Activated CD4-positive, alpha-beta T cell treated with anti-CD3 and anti-CD28 coated beads for 4 hours (primary cell): ENCODE measurements around the gene ABLIM1.

ENCODE experiments used
- DNase-seq, 2 donors: peaks; one replicate each; pipeline ENCODE4 v3.0.0-alpha.2; 2020

ABLIM1 gene

GRCh38 chr10:114437473-114438292 lies 220.4 kb downstream of the ABLIM1 start:
- no peak for DNase-seq

GRCh38 chr10:114436941-114437340 lies 221.1 kb downstream of the ABLIM1 start:
- DNase-seq, result no peak

DNA sequence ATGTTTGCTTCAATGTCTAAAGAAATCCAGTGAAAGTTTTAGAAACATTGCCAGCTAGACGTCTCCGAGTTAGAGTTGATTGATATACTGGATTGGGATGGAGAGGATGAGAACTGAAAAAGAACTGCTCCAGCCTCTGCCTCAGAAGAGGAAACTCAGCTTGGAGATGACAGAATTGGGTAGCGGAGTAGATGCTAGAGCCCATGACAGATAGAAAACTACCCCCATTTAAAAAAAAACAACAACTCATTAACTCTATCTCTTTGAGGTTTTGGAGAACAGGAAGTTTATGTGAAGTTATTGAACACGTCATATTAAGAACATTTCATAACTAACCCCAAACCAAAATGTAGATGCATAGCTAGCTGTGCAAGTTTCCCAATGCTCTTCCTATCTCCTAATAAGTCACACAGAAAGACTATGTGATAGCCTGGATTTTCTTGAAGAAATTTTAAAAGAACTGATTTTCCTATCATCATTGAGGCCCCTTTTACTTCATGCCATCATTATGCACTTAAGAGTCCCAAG lies 225.4 kb downstream of the ABLIM1 start:
- DNase-seq, result no peak

DNA sequence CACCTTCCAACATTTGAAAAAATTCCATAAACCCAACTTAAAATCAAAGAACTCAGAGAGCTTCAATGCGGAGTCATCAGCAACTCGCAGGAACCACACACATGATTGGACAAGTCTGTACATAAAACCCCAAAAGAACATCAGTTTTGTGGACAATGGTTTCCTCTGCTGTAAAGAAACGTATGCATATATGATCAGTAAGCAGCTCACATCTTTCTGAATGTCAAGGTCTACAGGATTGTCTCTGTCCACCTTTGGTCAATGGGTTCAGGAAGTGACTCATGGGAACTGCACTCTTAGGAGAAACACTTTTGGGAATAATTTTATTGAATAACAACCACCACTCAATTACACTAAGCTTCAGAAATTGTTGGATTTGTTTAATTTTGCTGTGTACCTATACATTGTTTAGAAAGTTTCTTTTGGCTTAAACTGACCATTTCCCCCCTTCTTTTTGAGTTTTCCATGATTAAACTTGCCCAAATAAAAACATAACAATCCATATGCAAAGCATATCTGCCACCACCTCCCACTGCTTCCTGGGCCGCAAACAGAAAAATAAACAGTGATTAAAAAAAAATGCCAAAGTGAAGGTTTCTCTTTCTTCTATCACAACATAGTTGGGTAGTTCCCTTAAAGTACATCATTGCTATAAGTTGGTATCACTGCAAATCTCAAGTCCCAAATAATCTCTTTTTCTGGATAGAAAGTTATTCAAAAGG lies 226.5 kb downstream of the ABLIM1 start:
- DNase-seq, result no peak

GRCh38 chr10:114430688-114431413 lies 227.2 kb downstream of the ABLIM1 start:
- no peak for DNase-seq

GRCh38 chr10:114429581-114430335 lies 228.3 kb downstream of the ABLIM1 start:
- DNase-seq, result no peak

GRCh38 chr10:114427124-114427852 lies 230.8 kb downstream of the ABLIM1 start:
- no peak for DNase-seq

GRCh38 chr10:114426476-114426875 lies 231.6 kb downstream of the ABLIM1 start:
- no peak for DNase-seq

DNA sequence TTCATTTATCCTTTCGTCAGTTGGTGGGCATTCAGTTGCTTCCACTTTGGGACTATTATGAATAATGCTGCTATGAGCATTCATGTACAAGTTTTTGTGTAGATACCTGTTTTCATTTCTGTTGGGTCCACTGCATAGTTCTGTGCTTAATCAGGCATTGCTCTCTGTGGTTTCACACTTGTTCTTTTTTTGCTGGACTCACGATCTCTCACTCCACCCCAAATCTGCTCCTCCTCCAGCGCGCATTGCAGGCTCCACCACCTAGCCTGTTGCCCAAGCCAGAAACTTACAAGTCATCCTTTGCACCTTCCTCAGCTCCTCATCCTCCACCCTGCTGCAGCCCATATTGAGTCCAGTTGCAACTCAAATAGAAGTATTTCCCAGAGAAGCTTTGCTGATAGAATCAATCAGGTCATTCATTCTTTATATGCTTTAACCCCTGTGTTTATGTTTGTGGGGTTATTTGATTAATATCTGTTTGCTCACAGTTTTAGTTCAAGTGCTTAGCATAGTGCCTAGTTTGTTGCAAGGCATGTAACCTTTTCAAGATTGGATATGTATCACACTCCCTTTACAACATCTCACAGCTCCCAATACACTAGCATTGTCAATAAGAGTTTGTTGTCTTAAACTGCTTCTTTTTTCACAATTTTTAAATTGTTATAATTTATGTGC lies 237.1 kb downstream of the ABLIM1 start:
- no peak for DNase-seq

- DNase-seq, result no peak
Measured at GRCh38 chr10:114418109-114418508, 240.0 kb downstream of the ABLIM1 start.

DNA sequence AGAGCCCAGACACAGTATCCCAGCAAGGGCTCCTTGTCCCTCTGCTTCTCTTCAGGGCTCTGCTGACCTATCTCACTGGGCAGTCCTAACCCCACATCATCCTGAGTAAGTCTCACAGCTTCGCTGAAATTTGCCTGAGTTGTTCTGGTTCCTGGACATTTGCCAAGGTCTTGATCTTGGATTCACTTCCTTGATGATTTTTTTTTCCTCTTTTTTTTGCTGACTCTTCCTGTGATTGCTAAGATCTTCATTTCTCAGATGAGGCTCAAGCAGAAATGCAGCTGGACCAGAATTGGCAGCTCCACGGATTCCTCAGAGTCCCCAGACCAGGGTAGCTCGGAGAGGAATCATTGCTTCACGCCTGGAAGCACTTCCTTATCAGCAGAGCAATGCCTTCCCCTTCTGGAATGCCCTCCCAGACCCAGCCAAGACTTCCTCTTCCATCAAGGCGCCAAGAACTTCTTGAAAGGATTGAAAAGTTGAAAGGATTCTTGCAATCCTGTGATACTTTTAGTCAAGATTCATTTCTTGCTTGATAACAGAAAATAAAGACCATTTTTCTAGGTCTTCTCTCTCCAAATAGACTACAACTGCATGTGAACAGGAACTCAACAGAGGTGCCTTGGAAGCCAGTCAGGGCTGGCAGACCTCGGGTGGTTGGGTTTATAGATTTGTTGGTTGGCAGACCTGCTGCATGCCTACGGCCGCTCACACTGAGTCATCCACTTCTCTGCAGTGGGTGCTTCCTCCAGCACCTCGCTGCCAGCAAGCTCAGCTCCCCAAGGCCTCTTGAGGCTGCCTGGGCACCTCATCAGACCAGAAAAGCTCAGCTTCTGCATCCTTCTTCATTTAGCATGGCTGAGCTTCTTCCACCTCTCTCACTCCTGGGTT lies 244.9 kb downstream of the ABLIM1 start:
- no peak for DNase-seq

GRCh38 chr10:114408968-114409444 lies 249.1 kb downstream of the ABLIM1 start:
- DNase-seq, result no peak

- DNase-seq, result no peak
Measured at GRCh38 chr10:114408112-114408967, 249.7 kb downstream of the ABLIM1 start.

DNA sequence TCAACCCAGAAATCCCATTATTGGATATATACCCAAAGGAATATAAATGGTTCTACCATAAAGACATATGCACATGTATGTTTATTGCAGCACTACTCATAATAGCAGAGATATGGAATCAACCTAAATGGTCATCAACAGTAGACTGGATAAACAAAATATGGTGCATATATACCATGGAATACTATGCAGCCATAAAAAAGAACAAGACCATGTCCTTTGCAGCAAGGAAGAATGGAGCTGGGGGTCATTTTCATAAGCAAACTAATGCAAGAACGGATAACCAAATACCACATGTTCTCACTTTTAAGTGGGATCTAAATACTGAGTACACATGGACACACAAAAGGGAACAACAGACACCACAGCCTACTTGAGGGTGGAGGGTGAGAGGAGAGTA lies 251.6 kb downstream of the ABLIM1 start:
- DNase-seq, result no peak

DNA sequence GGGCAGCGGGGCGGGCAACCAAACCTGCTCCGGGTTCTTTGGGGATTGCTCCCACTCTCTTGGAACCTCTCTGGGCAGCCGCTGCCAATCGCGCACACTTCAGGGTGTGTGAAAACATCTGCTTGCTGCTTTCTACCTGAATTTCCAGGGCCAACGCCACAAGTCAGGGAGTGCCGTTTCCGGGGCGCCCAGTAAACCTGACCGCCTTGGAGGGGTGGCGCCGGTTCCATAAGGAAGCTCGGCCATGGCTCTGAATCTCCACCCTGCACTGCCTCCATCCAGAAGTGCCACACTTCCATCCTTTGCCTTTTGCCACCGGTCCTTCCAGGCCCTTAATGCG lies 253.1 kb downstream of the ABLIM1 start:
- DNase-seq, result no peak

- no peak for DNase-seq
Measured at GRCh38 chr10:114404171-114405010, 253.7 kb downstream of the ABLIM1 start, which contains the start of gene AFAP1L2. Gene AFAP1L2 (minus strand): TSS chr10:114404502. CDS start chr10:114404455, 47 bp downstream.

DNA sequence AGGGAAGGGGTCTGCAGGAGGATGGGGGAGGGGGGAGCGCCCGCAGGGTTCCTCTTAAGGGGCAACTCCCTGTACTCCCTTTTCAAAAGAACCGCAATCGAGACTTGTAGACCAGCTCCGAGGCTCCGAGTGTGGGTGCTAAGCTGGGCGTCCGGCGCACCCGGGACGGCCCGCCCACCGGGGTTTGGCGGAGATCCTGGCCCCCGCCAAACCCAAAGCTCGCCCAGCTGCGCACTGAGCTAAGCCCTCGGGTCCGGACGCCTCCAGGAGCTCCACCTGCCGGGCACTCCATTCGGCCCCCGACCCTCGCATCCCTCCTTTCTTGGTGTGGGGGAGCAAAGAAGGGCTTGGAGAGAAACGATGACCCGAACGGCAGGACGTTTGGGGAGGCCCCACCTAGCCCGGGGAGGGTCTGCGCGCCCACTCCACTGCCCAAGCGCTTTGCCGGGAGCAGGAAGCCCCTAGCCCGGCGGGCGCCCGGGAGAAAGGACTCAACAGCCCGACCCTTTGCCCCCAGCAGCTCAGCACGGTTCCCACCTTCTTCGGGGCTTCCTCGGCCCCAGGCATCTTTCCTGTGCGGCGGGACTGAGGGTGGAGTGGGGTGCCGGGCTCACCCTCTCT lies 254.4 kb downstream of the ABLIM1 start:
- no peak for DNase-seq
